Articular chondrocyte of knee joint (primary cell): Measurements from ENCODE around the gene MAP1LC3C. TPM values are rescaled to one million over a fixed set of nuclear protein-coding genes. Genes with fewer than 3 reads are reported as not detected.

Experiments
- total RNA-seq: library from RNA; depleted of rRNA; stranded (reverse); fragments of >200 nt; gene quantifications from 2 replicates; pipeline ENCODE4 v1.2.3, GENCODE V29; 2012

The MAP1LC3C gene
- 1.6 and 3.0 TPM in 2 replicates for total RNA-seq

GRCh38 chr1:241999026-241999425 is at the start of gene MAP1LC3C:
MAP1LC3C (minus strand) TSS chr1:241999098; CDS start chr1:241999008, 90 bp downstream.

GRCh38 chr1:241957692-241958494 is 41.0 kb downstream of the MAP1LC3C start, which contains the start of gene BECN2:
BECN2 (plus strand) TSS chr1:241957767; CDS start chr1:241957767, 0 bp downstream.

Other genes starting within 250 kb of the MAP1LC3C start
- gene EXO1, start 150.9 kb downstream of the MAP1LC3C start, total RNA-seq: 4.1 and 6.5 TPM in 2 replicates
- not detected in 2 replicates for gene BECN2, start 41.3 kb downstream of the MAP1LC3C start, total RNA-seq